Mucosa of descending colon (tissue), 3 donors: ENCODE results near the gene AP3D1. TPM values are rescaled to one million over a fixed set of nuclear protein-coding genes. Genes with fewer than 3 reads are reported as not detected.

ENCODE experiments used
- ATAC-seq: fragments of 200-7000 bp; cut with Tn5 transposase; one replicate; pipeline ENCODE4 v1.9.1; 2020; ENCODE audit warnings: mild to moderate bottlenecking, moderate library complexity
- DNase-seq, 3 donors: peaks; one replicate each; pipeline ENCODE4 v3.0.0-alpha.2; 2020
- H3K36me3 ChIP-seq: fragments of 200-600 bp; one replicate; pipeline ENCODE4 v1.8.0; 2021; ENCODE audit warnings: low read depth, mild to moderate bottlenecking
- H3K4me1 ChIP-seq: fragments of 200-600 bp; one replicate; pipeline ENCODE4 v1.8.0; 2021; ENCODE audit warnings: low read depth, mild to moderate bottlenecking
- H3K4me3 ChIP-seq: fragments of 200-600 bp; one replicate; pipeline ENCODE4 v1.8.0; 2021; ENCODE audit warnings: mild to moderate bottlenecking
- H3K9me3 ChIP-seq: fragments of 200-600 bp; one replicate; pipeline ENCODE4 v1.8.0; 2021; ENCODE audit warnings: mild to moderate bottlenecking
- CTCF ChIP-seq: fragments of 200-600 bp; IDR thresholded peaks from one replicate; pipeline ENCODE4 v1.8.0; 2022; ENCODE audit warnings: antibody characterized with exemption, mild to moderate bottlenecking
- intact Hi-C, 2 donors: fragments of 100-400 bp; cut with DNase I in 1 of 2; cut with micrococcal nuclease in 1 of 2; formaldehyde crosslinking; loops; one replicate each; pipeline versions ENCODE4 v1.11.0 to v1.11.1; 2022; cut with DNase I, micrococcal nuclease
- total RNA-seq, 3 donors: library from RNA; stranded (reverse); fragmentation: NEBNext Ultra II Directional in 2 of 3; extraction: Animal tissue kit (Norgen Biotek cat#: 25700) in 2 of 3; gene quantifications; one replicate each; pipeline versions ENCODE4 v1.2.1 to v1.2.4, GENCODE V29; 2021 to 2023
- donor health status: DM: no; HTN: no; CAD: no; lungs with moderate emphysema.
- donor health status: DM: no; HTN: no; CAD: no.
- donor health status: DM: no; HTN: yes; CAD: no.

The AP3D1 gene
- total RNA-seq, 3 donors from 2014 or later: 103 to 120 (median 103) TPM

GRCh38 chr19:2173388-2173766 is 22.0 kb upstream of the AP3D1 start:
- Histone ChIP-seq H3K4me1 (peaks cover 35% of the 10 kb centered on the region), H3K36me3 (no peaks in the 10 kb centered on the region), H3K4me3 (no peak overlapping the region), H3K9me3 (no peaks in the 10 kb centered on the region)
- TF ChIP-seq CTCF: no peak
- ATAC-seq (no peak), DNase-seq (no peak)
- intact Hi-C loops: no loop called here

DNA sequence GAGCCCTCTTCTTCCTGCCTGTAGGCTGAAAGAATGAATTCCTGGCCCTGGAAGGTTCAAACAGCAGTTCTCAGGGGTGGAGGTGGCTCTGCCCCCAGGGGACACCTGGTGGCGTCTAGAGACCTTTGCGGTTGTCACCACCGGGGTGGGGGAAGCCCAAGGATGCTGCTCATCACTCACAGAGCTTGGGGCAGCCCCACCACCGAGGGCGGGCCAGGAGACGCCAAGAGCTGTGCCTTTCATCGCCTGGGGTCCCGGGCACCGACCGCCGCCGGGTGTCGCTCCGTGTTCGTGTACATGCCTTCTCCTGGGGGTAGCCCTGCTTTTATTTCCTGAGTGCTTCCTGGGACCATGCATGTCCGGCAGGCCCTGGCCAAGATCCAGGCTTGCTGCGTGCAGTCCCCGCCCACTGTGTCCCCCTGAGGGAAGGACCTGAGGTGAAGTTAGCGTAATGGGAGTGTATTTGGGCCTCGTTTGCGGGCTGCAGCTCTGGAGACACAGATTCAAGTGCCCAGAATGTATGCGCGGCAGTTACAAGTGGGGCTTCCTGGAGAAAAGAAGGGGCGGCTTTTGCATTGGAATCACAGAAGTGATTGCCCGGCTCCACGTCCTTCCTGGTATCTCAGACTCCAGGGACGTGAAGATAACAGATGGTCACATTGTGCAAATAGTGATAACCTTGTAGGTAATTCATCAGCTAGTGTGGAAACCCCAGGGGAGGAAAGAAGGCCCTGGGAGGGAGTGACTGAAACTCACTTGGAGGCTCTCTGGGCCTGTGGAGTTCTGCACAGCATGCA is 20.2 kb upstream of the AP3D1 start:
- DNase-seq (peak in 2 of 3 donors; percentile 55 to 80), ATAC-seq (peak; percentile 1)
- intact Hi-C loops: no loop called here
- Histone ChIP-seq H3K9me3 (no peaks in the 10 kb centered on the region), H3K4me1 (peaks cover 52% of the 10 kb centered on the region), H3K4me3 (no peak overlapping the region), H3K36me3 (no peaks in the 10 kb centered on the region)
- no peak for TF ChIP-seq CTCF

GRCh38 chr19:2170987-2171348 is 19.6 kb upstream of the AP3D1 start:
- no peak for ATAC-seq
- no peak for TF ChIP-seq CTCF
- Histone ChIP-seq H3K4me3 (no peak overlapping the region), H3K36me3 (no peaks in the 10 kb centered on the region), H3K4me1 (peaks cover 57% of the 10 kb centered on the region), H3K9me3 (no peaks in the 10 kb centered on the region)
- DNase-seq: no peak
- intact Hi-C loops: no loop called here

GRCh38 chr19:2170219-2170618 is 18.9 kb upstream of the AP3D1 start:
- intact Hi-C loops: no loop called here
- no peak for DNase-seq
- ATAC-seq: no peak
- no peak overlapping the region for H3K4me3 ChIP-seq
- peaks cover 63% of the 10 kb centered on the region for H3K4me1 ChIP-seq
- no peaks in the 10 kb centered on the region for H3K9me3 ChIP-seq
- TF ChIP-seq CTCF: no peak
- no peaks in the 10 kb centered on the region for H3K36me3 ChIP-seq

- H3K4me3 ChIP-seq: no peak overlapping the region
- H3K4me1 ChIP-seq: peaks cover 63% of the 10 kb centered on the region
- DNase-seq (peak; percentile 89 to 97 (median 94)), ATAC-seq (peak; percentile 86)
- H3K9me3 ChIP-seq: no peaks in the 10 kb centered on the region
- intact Hi-C loops: no loop called here
- H3K36me3 ChIP-seq: no peaks in the 10 kb centered on the region
- TF ChIP-seq CTCF: no peak
Observed at GRCh38 chr19:2168619-2169424, 17.5 kb upstream of the AP3D1 start.
